ENCODE data around the gene RUNX3. TPM values are rescaled to one million over a fixed set of nuclear protein-coding genes. Genes with fewer than 3 reads are reported as not detected.

The RUNX3 gene
- total and polyA plus RNA-seq, 4 donors = 0.43 to 1.1 (median 0.88) TPM

DNA sequence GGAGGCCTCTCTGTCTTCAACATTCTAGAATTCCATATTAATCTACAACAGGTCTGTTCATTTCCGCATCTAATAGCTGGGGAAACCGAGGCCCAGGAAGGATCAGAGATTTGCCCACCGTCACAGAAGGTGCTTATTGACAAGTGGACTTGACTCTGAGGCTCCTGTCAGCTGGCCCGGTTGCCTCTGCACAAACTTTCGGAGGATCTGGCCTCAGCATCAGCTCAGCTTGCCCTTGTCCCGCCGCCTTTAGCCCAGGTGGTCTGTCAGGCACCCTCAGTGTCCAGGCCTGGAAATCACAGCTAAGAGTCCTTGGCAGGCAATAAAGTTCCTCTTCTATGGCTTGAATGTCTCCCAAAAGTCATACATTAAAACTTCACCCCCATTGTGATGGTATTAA is 8.2 kb upstream of the RUNX3 start (continued):
- TF ChIP-seq, protein P1, sequence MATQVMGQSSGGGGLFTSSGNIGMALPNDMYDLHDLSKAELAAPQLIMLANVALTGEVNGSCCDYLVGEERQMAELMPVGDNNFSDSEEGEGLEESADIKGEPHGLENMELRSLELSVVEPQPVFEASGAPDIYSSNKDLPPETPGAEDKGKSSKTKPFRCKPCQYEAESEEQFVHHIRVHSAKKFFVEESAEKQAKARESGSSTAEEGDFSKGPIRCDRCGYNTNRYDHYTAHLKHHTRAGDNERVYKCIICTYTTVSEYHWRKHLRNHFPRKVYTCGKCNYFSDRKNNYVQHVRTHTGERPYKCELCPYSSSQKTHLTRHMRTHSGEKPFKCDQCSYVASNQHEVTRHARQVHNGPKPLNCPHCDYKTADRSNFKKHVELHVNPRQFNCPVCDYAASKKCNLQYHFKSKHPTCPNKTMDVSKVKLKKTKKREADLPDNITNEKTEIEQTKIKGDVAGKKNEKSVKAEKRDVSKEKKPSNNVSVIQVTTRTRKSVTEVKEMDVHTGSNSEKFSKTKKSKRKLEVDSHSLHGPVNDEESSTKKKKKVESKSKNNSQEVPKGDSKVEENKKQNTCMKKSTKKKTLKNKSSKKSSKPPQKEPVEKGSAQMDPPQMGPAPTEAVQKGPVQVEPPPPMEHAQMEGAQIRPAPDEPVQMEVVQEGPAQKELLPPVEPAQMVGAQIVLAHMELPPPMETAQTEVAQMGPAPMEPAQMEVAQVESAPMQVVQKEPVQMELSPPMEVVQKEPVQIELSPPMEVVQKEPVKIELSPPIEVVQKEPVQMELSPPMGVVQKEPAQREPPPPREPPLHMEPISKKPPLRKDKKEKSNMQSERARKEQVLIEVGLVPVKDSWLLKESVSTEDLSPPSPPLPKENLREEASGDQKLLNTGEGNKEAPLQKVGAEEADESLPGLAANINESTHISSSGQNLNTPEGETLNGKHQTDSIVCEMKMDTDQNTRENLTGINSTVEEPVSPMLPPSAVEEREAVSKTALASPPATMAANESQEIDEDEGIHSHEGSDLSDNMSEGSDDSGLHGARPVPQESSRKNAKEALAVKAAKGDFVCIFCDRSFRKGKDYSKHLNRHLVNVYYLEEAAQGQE (IDR thresholded peaks at IDR 0.05) = no peak
- no peak for TF ChIP-seq GABPA (IDR thresholded peaks at IDR 0.05 in 1 of 2, conservative IDR thresholded peaks at IDR 0.05 in 1 of 2)
- no peak for TF ChIP-seq JUND (IDR thresholded peaks at IDR 0.05)
- no peak for TF ChIP-seq FOXA1 (IDR thresholded peaks at IDR 0.05)
- TF ChIP-seq RAD21 (IDR thresholded peaks at IDR 0.05) = no peak
- TF ChIP-seq NR2F2 (IDR thresholded peaks at IDR 0.05) = no peak
- no peak for TF ChIP-seq YY1 (IDR thresholded peaks at IDR 0.05)
- TF ChIP-seq, protein P2, sequence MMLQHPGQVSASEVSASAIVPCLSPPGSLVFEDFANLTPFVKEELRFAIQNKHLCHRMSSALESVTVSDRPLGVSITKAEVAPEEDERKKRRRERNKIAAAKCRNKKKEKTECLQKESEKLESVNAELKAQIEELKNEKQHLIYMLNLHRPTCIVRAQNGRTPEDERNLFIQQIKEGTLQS (IDR thresholded peaks at IDR 0.05) = no peak

DNA sequence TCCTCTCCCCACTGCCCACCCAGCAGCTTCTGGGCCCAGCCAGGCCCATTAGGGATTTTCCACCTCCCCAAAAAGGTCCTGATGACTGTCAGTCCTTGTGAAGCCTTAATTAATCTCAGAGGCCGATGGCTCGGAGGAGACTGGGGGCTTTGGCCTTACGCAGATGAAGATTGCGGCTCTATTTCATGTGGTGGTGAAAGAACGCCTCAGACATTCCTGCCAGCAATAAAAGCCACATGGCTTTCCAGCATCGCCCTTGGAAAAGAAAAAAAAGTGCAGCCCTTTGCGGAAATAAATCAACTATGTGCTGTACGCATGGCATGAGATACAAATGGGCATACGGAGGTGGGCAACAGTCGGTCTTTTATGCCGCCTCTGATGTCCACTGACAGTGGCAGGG is 6.6 kb upstream of the RUNX3 start:
- no peaks in the 10 kb centered on the region for H3K9me3 ChIP-seq (ENCODE audit: control insufficient read depth in 4 of 4, low read length in 3 of 4)
- H3K4me3 ChIP-seq (ENCODE audit: low read depth in 1 of 3, low read length in 3 of 3) = no peak overlapping the region
- no peak for DNase-seq (ENCODE audit: low spot score)
- WGBS = 90% methylated on average over 11 of the region's 11 CpGs
- peaks cover 0 to 15% (median 3%) of the 10 kb centered on the region in 4 donors for H3K27me3 ChIP-seq (ENCODE audit: control insufficient read depth in 4 of 4, insufficient read depth in 4 of 4, low read length in 3 of 4)
- TF ChIP-seq JUND (IDR thresholded peaks at IDR 0.05) (no peak), TAF1 (conservative IDR thresholded peaks at IDR 0.05) (no peak), RAD21 (IDR thresholded peaks at IDR 0.05) (no peak), NR2F2 (IDR thresholded peaks at IDR 0.05) (no peak), FOXA1 (IDR thresholded peaks at IDR 0.05) (no peak), FOXA2 (IDR thresholded peaks at IDR 0.05) (no peak), EGR1 (IDR thresholded peaks at IDR 0.05; ENCODE audit: low read depth in 2 of 2) (no peak), SP1 (IDR thresholded peaks at IDR 0.05) (no peak), GABPA (IDR thresholded peaks at IDR 0.05 in 1 of 2, conservative IDR thresholded peaks at IDR 0.05 in 1 of 2) (no peak), RXRA (IDR thresholded peaks at IDR 0.05) (no peak), HNF4G (IDR thresholded peaks at IDR 0.05) (no peak)
- TF ChIP-seq, protein P3, sequence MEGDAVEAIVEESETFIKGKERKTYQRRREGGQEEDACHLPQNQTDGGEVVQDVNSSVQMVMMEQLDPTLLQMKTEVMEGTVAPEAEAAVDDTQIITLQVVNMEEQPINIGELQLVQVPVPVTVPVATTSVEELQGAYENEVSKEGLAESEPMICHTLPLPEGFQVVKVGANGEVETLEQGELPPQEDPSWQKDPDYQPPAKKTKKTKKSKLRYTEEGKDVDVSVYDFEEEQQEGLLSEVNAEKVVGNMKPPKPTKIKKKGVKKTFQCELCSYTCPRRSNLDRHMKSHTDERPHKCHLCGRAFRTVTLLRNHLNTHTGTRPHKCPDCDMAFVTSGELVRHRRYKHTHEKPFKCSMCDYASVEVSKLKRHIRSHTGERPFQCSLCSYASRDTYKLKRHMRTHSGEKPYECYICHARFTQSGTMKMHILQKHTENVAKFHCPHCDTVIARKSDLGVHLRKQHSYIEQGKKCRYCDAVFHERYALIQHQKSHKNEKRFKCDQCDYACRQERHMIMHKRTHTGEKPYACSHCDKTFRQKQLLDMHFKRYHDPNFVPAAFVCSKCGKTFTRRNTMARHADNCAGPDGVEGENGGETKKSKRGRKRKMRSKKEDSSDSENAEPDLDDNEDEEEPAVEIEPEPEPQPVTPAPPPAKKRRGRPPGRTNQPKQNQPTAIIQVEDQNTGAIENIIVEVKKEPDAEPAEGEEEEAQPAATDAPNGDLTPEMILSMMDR (IDR thresholded peaks at IDR 0.05; ENCODE audit: low read depth, low read length, missing input control) = no peak
- TF ChIP-seq, protein P4, sequence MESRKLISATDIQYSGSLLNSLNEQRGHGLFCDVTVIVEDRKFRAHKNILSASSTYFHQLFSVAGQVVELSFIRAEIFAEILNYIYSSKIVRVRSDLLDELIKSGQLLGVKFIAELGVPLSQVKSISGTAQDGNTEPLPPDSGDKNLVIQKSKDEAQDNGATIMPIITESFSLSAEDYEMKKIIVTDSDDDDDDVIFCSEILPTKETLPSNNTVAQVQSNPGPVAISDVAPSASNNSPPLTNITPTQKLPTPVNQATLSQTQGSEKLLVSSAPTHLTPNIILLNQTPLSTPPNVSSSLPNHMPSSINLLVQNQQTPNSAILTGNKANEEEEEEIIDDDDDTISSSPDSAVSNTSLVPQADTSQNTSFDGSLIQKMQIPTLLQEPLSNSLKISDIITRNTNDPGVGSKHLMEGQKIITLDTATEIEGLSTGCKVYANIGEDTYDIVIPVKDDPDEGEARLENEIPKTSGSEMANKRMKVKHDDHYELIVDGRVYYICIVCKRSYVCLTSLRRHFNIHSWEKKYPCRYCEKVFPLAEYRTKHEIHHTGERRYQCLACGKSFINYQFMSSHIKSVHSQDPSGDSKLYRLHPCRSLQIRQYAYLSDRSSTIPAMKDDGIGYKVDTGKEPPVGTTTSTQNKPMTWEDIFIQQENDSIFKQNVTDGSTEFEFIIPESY (IDR thresholded peaks at IDR 0.05) = no peak
- TF ChIP-seq, protein P2 (IDR thresholded peaks at IDR 0.05) = no peak
- TF ChIP-seq, protein P5, sequence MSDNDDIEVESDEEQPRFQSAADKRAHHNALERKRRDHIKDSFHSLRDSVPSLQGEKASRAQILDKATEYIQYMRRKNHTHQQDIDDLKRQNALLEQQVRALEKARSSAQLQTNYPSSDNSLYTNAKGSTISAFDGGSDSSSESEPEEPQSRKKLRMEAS (IDR thresholded peaks at IDR 0.05) = no peak
- TF ChIP-seq, protein P1 (IDR thresholded peaks at IDR 0.05) = no peak
- H3K27ac ChIP-seq (ENCODE audit: low read depth in 1 of 2, low read length in 2 of 2) = no peak overlapping the region
- no peaks in the 10 kb centered on the region for H3K36me3 ChIP-seq (ENCODE audit: control insufficient read depth in 4 of 4, insufficient read depth in 3 of 4, low read depth in 1 of 4, low read length in 3 of 4)
- H3K4me1 ChIP-seq (ENCODE audit: control insufficient read depth in 4 of 4, insufficient read depth in 4 of 4, low read length in 3 of 4) = peaks cover 3 to 9% (median 5%) of the 10 kb centered on the region in 4 donors
- H3K9ac ChIP-seq (ENCODE audit: low read depth in 1 of 2, low read length in 2 of 2) = no peak overlapping the region
